Measurements from ENCODE around the gene NKAIN2. TPM values are rescaled to one million over a fixed set of nuclear protein-coding genes. Genes with fewer than 3 reads are reported as not detected.

Gene NKAIN2
- total RNA-seq, 3 donors from 2014 or later = 0.48 to 1.8 TPM; not detected in 1

DNA sequence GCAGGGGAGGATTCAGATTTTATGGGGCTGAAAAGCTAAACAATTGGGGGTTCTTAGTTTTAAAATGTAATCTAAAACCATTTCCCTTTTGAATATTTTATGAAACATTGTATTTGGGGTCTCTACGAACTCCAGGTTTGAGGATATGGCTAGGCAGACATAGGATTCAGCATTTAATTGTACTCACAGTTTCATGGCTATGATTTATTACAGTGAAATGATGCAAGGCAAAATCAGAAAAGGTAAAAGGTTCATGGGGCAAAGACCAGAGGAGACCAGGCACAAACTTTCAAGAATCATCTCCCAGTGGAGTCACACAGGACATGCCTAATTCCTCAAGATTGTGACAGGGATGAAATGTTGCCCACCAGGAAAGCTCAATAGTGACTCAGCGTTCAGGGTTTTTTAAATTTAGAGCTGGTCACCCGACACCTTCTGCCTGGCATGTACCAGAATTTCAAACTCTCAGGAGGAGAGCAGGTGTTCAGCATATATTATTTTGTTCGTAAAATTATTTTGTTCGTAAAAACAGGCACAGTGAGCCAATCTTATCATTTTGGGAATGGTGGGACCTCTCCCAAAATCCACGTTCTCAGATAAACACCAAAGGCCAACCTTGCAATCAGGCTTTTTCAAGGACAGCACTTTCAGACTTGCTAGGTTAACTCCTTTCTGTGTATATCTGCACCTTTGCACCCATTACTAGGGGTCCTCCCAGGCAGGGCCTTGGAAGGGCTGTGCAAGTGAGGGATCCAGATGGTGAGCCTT lies 270.3 kb downstream of the NKAIN2 start:
- Histone ChIP-seq H3K36me3 (no peaks in the 10 kb centered on the region), H3K27ac (no peak overlapping the region), H3K4me1 (no peaks in the 10 kb centered on the region), H3K9me3 (no peaks in the 10 kb centered on the region), H3K4me3 (no peak overlapping the region), H3K27me3 (no peaks in the 10 kb centered on the region)
- intact Hi-C loops (cut with DNase I; ENCODE audit: low total_unique reads) = no loop called here
- TF ChIP-seq POLR2A (IDR thresholded peaks at IDR 0.05) (no peak), POLR2AphosphoS5 (IDR thresholded peaks at IDR 0.05) (no peak)
- TF ChIP-seq, protein P1, sequence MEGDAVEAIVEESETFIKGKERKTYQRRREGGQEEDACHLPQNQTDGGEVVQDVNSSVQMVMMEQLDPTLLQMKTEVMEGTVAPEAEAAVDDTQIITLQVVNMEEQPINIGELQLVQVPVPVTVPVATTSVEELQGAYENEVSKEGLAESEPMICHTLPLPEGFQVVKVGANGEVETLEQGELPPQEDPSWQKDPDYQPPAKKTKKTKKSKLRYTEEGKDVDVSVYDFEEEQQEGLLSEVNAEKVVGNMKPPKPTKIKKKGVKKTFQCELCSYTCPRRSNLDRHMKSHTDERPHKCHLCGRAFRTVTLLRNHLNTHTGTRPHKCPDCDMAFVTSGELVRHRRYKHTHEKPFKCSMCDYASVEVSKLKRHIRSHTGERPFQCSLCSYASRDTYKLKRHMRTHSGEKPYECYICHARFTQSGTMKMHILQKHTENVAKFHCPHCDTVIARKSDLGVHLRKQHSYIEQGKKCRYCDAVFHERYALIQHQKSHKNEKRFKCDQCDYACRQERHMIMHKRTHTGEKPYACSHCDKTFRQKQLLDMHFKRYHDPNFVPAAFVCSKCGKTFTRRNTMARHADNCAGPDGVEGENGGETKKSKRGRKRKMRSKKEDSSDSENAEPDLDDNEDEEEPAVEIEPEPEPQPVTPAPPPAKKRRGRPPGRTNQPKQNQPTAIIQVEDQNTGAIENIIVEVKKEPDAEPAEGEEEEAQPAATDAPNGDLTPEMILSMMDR (IDR thresholded peaks at IDR 0.05) = no peak
- DNase-seq (ENCODE audit: low spot score in 2 of 2) = no peak

DNA sequence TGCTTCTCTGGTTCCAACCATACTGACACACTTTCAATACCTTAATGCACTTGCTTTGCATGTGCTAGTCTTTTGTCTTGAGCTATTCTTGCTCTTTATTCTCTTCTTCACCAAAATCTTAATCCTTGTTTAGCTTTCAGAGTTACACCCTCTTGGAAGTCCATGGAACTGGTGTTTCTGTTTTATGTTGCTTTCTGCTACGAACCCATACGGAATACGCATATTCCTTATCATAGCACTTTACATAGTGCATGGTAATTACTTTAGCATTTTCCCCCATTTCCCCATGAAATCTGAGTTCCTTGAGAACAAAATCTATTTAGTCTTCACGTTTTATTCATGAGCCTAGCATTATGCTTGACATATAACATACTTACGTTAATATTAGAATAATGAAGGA lies 270.9 kb downstream of the NKAIN2 start:
- Histone ChIP-seq H3K36me3 (no peaks in the 10 kb centered on the region), H3K4me1 (no peaks in the 10 kb centered on the region), H3K27ac (no peak overlapping the region), H3K4me3 (no peak overlapping the region), H3K9me3 (no peaks in the 10 kb centered on the region), H3K27me3 (no peaks in the 10 kb centered on the region)
- TF ChIP-seq, protein P1 (IDR thresholded peaks at IDR 0.05) = no peak
- TF ChIP-seq POLR2AphosphoS5 (IDR thresholded peaks at IDR 0.05) = no peak
- TF ChIP-seq POLR2A (IDR thresholded peaks at IDR 0.05) = no peak
- DNase-seq (ENCODE audit: low spot score in 2 of 2) = no peak
- intact Hi-C loops (cut with DNase I; ENCODE audit: low total_unique reads) = no loop called here

DNA sequence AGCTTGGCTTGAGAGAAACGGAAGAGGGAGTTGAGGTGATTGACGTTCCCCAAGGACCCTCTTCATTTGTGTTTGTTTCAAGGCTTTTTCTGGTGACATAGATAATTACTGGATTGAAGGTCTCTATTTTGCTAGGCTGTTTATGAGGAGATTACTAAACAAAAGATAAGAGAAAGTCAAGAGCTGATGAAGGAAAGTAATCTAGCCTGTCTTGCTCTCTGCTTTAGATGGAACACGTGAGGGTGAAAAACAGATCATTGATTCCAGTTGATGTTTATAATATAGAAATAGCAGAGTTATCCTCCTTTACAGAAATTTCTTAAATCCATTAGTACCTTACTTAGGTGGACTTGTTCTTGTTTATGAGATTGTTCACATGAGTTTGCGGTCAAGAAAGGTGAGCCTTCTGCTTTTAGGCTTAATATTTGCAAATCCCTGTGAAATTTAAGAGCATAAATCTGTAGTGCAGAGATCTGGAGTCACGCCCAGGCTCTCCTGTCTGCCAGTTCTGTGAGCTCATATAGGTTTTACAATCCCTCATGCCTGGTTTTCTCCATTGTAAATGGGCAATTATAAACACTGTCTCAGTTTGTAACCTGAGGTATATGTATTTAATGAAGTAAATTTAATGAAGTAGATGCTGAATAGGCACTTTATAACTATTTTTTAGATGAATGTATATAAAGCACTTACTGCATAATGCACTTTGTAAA lies 272.8 kb downstream of the NKAIN2 start:
- no peak for DNase-seq (ENCODE audit: low spot score in 2 of 2)
- no peaks in the 10 kb centered on the region for H3K27me3 ChIP-seq
- no peaks in the 10 kb centered on the region for H3K36me3 ChIP-seq
- H3K4me3 ChIP-seq = no peak overlapping the region
- intact Hi-C loops (cut with DNase I; ENCODE audit: low total_unique reads) = no loop called here
- no peak overlapping the region for H3K27ac ChIP-seq
- no peaks in the 10 kb centered on the region for H3K9me3 ChIP-seq
- TF ChIP-seq, protein P1 (IDR thresholded peaks at IDR 0.05) = no peak
- TF ChIP-seq POLR2A (IDR thresholded peaks at IDR 0.05) = no peak
- no peak for TF ChIP-seq POLR2AphosphoS5 (IDR thresholded peaks at IDR 0.05)
- no peaks in the 10 kb centered on the region for H3K4me1 ChIP-seq

DNA sequence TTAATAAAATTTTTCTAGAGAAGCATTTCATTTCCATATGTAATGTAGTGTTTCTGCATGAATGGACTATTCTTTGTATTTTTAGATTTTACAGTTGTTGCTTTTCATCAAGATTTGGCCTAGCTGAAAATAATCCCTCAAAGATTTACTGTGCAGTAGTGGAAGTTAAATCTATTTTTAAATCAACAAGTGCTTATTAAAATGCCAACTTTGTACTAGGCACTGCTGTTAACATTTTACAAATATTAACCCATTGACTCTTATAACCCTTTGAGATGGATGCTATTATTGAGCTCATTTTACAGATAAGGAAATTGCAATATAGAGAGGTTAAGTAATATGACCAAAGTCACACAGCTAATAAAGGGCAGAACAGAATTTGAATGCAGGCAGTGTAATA lies 274.5 kb downstream of the NKAIN2 start:
- H3K27ac ChIP-seq = no peak overlapping the region
- H3K4me1 ChIP-seq = no peaks in the 10 kb centered on the region
- H3K27me3 ChIP-seq = no peaks in the 10 kb centered on the region
- intact Hi-C loops (cut with DNase I; ENCODE audit: low total_unique reads) = no loop called here
- H3K36me3 ChIP-seq = no peaks in the 10 kb centered on the region
- no peaks in the 10 kb centered on the region for H3K9me3 ChIP-seq
- H3K4me3 ChIP-seq = no peak overlapping the region
- TF ChIP-seq POLR2AphosphoS5 (IDR thresholded peaks at IDR 0.05) = no peak
- TF ChIP-seq POLR2A (IDR thresholded peaks at IDR 0.05) = no peak
- TF ChIP-seq, protein P1 (IDR thresholded peaks at IDR 0.05) = no peak
- DNase-seq (ENCODE audit: low spot score in 2 of 2) = no peak

DNA sequence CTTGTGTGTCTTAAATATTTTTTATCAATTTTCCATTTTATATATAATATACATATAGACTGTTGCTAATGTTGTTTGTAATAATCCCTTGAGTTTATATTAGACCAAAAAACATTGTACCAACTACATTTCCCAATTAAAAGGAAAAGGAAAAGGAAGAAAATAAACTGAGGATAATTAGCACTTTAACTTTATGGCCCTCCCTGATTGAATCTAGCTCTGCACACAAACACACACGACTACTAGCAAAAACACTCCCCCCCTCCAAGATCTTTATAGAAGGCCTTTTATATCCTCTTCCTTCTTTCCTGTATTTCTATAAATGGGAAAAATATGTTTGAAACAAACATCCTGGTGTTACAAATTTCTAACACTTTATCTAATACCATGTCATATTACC lies 276.8 kb downstream of the NKAIN2 start:
- DNase-seq (ENCODE audit: low spot score in 2 of 2) = no peak
- intact Hi-C loops (cut with DNase I; ENCODE audit: low total_unique reads) = no loop called here
- TF ChIP-seq, protein P1 (IDR thresholded peaks at IDR 0.05) = no peak
- no peak for TF ChIP-seq POLR2AphosphoS5 (IDR thresholded peaks at IDR 0.05)
- TF ChIP-seq POLR2A (IDR thresholded peaks at IDR 0.05) = no peak
- H3K36me3 ChIP-seq = no peaks in the 10 kb centered on the region
- H3K9me3 ChIP-seq = no peaks in the 10 kb centered on the region
- H3K27me3 ChIP-seq = no peaks in the 10 kb centered on the region
- H3K27ac ChIP-seq = no peak overlapping the region
- no peaks in the 10 kb centered on the region for H3K4me1 ChIP-seq
- no peak overlapping the region for H3K4me3 ChIP-seq

All from breast epithelium (tissue), 4 donors.